GM19324 (cell line): Measurements from ENCODE around the gene SLC16A3.

Experiments
- ATAC-seq: cut with Tn5 transposase; IDR thresholded peaks from one replicate; pipeline ENCODE4 v1.9.1; 2021; ENCODE audit warnings: mild to moderate bottlenecking, moderate library complexity; ENCODE audit not compliant: unreplicated experiment, low FRiP score

SLC16A3 gene

GRCh38 chr17:82280537-82280936 is 51.7 kb downstream of the SLC16A3 start:
- no peak for ATAC-seq

DNA sequence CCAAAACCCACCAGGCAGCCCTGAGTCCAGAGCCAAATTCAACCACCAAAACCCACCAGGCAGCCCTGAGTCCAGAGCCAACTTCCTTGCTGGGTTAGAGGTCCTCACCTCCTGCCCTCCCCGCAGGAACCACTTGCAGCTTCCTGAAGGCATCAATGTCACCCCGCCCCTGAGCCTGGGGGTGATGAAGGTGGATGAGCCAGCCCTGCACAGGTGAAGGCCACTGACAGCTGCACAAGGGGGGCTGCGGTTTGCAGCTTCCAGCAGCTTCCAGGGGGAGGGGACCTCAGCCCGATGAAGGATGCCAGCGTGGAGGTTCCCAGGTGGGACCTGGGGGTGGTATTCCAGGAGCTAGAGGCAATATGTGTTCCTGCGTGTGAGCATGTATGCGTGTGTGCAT is 52.2 kb downstream of the SLC16A3 start:
- ATAC-seq: no peak

DNA sequence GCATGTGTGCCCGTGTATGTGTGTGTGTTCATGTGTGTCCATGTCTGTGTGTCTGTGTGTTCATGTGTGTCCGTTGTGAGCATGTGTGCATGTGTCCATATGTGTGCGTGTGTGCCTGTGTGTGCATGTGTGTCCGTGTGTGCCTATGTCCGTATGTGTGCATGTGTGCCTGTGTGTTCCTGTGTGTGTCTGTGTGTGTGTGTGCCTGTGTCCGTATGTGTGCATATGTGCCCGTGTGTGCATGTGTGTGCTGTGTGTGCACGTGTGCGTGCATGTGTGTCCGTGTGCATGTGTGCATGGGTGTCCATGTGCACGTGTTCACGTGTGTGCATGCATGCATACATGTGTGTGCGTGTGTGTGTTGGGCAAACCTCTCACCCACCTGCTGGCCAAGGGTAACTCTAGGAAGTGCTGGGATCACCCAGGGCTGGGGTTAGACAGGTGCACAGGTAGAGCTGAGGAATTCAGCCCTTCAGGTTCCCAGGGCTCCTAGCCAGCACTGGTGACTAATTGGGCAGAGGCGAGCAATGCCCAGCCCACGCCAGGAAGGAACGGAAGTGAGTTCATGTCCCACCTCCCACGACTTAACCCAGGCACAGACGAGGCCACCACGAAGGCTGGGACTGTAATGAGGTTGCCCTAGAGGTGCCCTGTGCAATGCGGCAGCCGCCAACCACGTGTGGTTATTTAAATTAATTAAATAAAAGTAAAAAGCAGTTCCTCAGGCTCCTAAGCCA is 52.8 kb downstream of the SLC16A3 start:
- ATAC-seq: no peak

DNA sequence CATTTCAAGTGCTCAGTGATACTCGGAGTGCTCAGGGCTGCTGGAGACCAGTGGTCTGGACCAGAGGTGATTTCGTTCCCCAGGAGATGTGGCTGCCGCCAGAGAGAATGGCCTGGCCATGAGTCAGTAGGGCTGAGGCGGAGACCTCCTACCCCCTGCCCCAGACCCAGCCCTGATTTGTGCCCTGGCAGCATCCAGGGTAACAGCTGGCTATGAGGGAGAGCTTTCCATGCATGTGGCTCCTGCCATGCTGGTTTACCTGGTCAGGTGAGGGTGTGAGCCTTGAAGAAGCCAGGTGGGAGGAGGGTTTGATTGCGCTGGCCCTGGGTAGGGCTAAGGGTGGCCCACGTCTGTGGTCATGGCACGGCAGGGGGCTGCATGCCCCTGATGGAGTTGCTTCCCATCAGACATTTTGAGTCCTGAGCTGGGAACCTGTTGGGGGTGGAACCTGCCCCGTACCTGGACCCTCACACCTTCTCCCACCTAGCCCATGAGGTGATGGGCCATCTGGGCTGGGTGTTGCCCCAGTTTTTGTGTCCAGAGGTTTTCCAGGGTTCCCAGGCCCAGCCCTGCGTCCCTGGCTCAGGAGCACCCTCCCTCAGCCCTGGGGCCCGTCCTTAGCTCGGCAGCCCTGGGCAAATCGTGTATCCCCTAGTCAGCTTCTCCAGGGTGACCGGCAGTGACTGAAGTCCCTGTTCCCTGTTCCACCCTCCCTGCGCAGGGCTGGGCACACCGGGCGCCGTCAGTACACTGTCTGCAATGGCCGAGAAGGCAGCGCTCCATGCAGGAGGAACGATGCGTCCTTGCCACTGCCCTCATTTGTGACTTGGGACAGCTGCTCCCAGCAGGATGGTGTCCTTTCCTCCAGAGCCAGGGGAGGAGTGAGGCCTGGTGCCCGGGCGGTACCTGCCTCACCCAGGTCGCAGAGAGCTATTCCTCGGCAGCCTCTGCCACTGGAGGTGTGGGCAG is 53.7 kb downstream of the SLC16A3 start:
- ATAC-seq: no peak

GRCh38 chr17:82283208-82283749 is 54.4 kb downstream of the SLC16A3 start:
- ATAC-seq: no peak

DNA sequence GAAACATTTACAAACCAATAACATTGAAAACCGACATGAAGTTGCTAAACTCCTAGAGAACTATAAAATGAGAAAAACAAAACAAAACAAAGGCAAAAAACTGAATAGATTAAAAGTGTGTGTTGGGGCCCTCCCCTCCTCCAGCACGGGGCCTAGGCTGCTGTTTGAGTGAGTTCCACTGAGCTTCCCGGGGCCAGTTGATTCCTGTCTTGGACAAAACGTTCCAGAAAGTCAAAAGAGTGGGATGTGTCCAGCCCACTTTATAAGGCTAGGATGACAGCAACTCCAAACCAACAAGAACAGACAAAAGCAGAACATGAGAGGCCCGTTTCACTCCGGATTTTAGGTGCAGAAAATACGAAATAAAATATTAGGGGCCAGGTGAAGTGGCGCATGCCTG is 56.3 kb downstream of the SLC16A3 start:
- ATAC-seq: no peak

DNA sequence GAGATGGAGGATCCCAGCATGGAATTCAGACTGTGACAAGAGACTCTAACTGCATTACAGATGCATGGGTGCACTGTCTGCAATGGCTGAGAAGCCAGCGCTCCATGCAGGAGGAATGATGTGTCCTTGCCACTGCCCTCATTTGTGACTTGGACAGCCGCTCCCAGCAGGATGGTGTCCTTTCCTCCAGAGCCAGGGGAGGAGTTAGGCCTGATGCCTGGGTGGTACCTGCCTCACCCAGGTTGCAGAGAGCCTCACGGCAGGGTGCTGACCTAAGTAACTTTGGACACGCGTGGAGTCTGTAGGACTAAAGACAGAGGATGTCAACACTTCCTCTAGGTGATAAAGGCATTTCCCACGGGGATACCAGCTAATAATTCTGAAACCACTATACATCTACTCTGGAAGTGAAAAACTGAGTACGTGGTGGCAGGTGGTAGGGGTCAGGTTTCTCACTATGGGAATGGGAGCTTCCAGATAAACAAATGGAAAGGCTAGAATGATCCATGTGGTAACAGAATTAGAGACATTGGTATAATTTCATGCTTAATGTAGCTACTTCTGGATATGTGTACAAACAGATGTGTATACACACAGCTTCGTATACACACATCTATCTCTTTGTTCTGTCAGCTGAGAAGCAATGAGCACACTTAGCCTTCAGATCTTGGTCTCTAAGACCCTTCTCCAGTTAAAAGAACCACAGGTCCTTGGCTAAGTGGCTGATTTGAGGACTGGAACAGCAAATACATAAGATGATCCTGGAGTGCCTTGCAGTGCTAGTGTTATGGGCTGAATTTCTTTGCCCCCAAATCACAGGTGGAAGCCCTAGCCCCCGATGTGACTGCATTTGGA is 58.4 kb downstream of the SLC16A3 start:
- ATAC-seq: no peak

GRCh38 chr17:82287868-82288801 is 59.3 kb downstream of the SLC16A3 start:
- ATAC-seq: no peak
